CD4-positive, alpha-beta T cell (primary cell): ENCODE data around the gene STRIT1. TPM values are rescaled to one million over a fixed set of nuclear protein-coding genes. Genes with fewer than 3 reads are reported as not detected.

Source experiments
- ATAC-seq: fragments of 200-7000 bp; cut with Tn5 transposase; one replicate; pipeline ENCODE4 v1.10.0; 2022; ENCODE audit warnings: mild to moderate bottlenecking; ENCODE audit not compliant: poor library complexity
- CTCF ChIA-PET: fragments of 350-600 bp; sonication (Branson Sonifier 250); formaldehyde crosslinking; loops from one replicate; lab custom pipeline; 2021; ENCODE audit warnings: antibody characterized with exemption, inconsistent platforms; lab: Charles Lee
- POLR2A ChIA-PET: fragments of 350-600 bp; sonication (Branson Sonifier 250); formaldehyde crosslinking; loops from one replicate; lab custom pipeline; 2021; ENCODE audit warnings: antibody characterized with exemption, inconsistent platforms; lab: Charles Lee
- DNase-seq, 14 experiments: peaks; one replicate each; pipeline ENCODE4 v3.0.0-alpha.2; 2013 to 2020; ENCODE audit warnings: mixed read lengths in 2 of 14
- H3K27ac ChIP-seq, 2 donors: one replicate each; pipeline versions ENCODE4 v1.5.1 to v1.7.0; 2013; ENCODE audit warnings: low read length in 2 of 2, low read depth in 1 of 2, mild to moderate bottlenecking in 1 of 2
- H3K27me3 ChIP-seq, 2 experiments: 1 replicate in 1 of 2; 2 replicates in 1 of 2; pipeline versions ENCODE4 v1.6.1 to v1.7.0; 2013; ENCODE audit warnings: low read length in 2 of 2, control low read depth in 1 of 2, mild to moderate bottlenecking in 1 of 2, moderate library complexity in 1 of 2; ENCODE audit not compliant: insufficient read depth in 2 of 2, control insufficient read depth in 1 of 2
- H3K36me3 ChIP-seq: one replicate; pipeline ENCODE4 v1.6.1; 2013; ENCODE audit warnings: low read length, control low read depth; ENCODE audit not compliant: insufficient read depth
- H3K4me1 ChIP-seq: one replicate; pipeline ENCODE4 v1.6.1; 2013; ENCODE audit warnings: low read length, control low read depth; ENCODE audit not compliant: insufficient read depth
- H3K4me3 ChIP-seq: one replicate; pipeline ENCODE4 v1.5.1; 2013; ENCODE audit warnings: mild to moderate bottlenecking, low read length, moderate library complexity
- H3K9me3 ChIP-seq, 2 experiments: 1 replicate in 1 of 2; 2 replicates in 1 of 2; pipeline versions ENCODE4 v1.6.1 to v1.7.0; 2013; ENCODE audit warnings: low read length in 2 of 2, mild to moderate bottlenecking in 2 of 2, control low read depth in 1 of 2, moderate library complexity in 1 of 2; ENCODE audit not compliant: control insufficient read depth in 1 of 2, insufficient read depth in 1 of 2
- H3K27ac Mint-ChIP-seq: one replicate; pipeline ENCODE4 v1.8.0; 2020; ENCODE audit warnings: mixed read lengths
- H3K27me3 Mint-ChIP-seq: one replicate; pipeline ENCODE4 v1.8.0; 2021; ENCODE audit warnings: mixed read lengths
- H3K36me3 Mint-ChIP-seq: one replicate; pipeline ENCODE4 v1.8.0; 2021; ENCODE audit warnings: low read depth, mixed read lengths
- H3K4me1 Mint-ChIP-seq: one replicate; pipeline ENCODE4 v1.8.0; 2021; ENCODE audit warnings: low read depth, mixed read lengths
- H3K4me3 Mint-ChIP-seq: one replicate; pipeline ENCODE4 v1.8.0; 2020; ENCODE audit warnings: mild to moderate bottlenecking, mixed read lengths
- H3K9me3 Mint-ChIP-seq: one replicate; pipeline ENCODE4 v1.8.0; 2020; ENCODE audit warnings: mixed read lengths
- CTCF ChIP-seq: fragments of 200-600 bp; IDR thresholded peaks from one replicate; pipeline ENCODE4 v1.8.0; 2022; ENCODE audit warnings: antibody characterized with exemption, mild to moderate bottlenecking
- intact Hi-C, 2 experiments: fragments of 100-400 bp; cut with DNase I in 1 of 2; cut with micrococcal nuclease in 1 of 2; formaldehyde crosslinking; loops; one replicate each; pipeline versions ENCODE4 v1.15.1 to v1.9.0; 2023 to 2025; cut with DNase I, micrococcal nuclease
- total RNA-seq, 174 experiments: library from RNA in 2 of 174; stranded (reverse) in 2 of 174; gene quantifications; one replicate each; pipeline ENCODE4 v1.2.3 and lab custom pipeline; 2021 to 2026

Gene STRIT1
- total RNA-seq, 2 experiments from 2014 or later: not detected

GRCh38 chr3:155285936-155286335 is 7.5 kb downstream of the STRIT1 start:
- no peak overlapping the region for H3K4me3 Mint-ChIP-seq
- Histone ChIP-seq H3K4me1 (no peaks in the 10 kb centered on the region), H3K36me3 (no peaks in the 10 kb centered on the region), H3K27me3 (no peaks in the 10 kb centered on the region), H3K27ac (no peak overlapping the region), H3K9me3 (no peaks in the 10 kb centered on the region), H3K4me3 (no peak overlapping the region)
- H3K27me3 Mint-ChIP-seq: no peaks in the 10 kb centered on the region
- no peak for DNase-seq
- ChIA-PET POLR2A (no interaction called here), CTCF (no interaction called here)
- no peaks in the 10 kb centered on the region for H3K9me3 Mint-ChIP-seq
- no peak for ATAC-seq
- H3K36me3 Mint-ChIP-seq: no peaks in the 10 kb centered on the region
- no peak overlapping the region for H3K27ac Mint-ChIP-seq
- H3K4me1 Mint-ChIP-seq: no peaks in the 10 kb centered on the region
- TF ChIP-seq CTCF: no peak
- intact Hi-C loops: no loop called here

GRCh38 chr3:155283092-155284056 is 10.1 kb downstream of the STRIT1 start:
- H3K9me3 Mint-ChIP-seq: peaks cover 4% of the 10 kb centered on the region
- H3K27me3 Mint-ChIP-seq: no peaks in the 10 kb centered on the region
- no peak for ATAC-seq
- Histone ChIP-seq H3K4me3 (no peak overlapping the region), H3K9me3 (peaks cover 0 to 2% of the 10 kb centered on the region in 2 experiments), H3K4me1 (no peaks in the 10 kb centered on the region), H3K27ac (no peak overlapping the region), H3K27me3 (no peaks in the 10 kb centered on the region), H3K36me3 (no peaks in the 10 kb centered on the region)
- no peak overlapping the region for H3K27ac Mint-ChIP-seq
- H3K36me3 Mint-ChIP-seq: no peaks in the 10 kb centered on the region
- DNase-seq: no peak
- TF ChIP-seq CTCF: no peak
- H3K4me3 Mint-ChIP-seq: no peak overlapping the region
- intact Hi-C loops: no loop called here
- CTCF ChIA-PET: no interaction called here
- POLR2A ChIA-PET: no interaction called here
- H3K4me1 Mint-ChIP-seq: no peaks in the 10 kb centered on the region

- no peak for DNase-seq
- H3K27me3 Mint-ChIP-seq: no peaks in the 10 kb centered on the region
- no peaks in the 10 kb centered on the region for H3K27me3 ChIP-seq
- H3K36me3 Mint-ChIP-seq: no peaks in the 10 kb centered on the region
- H3K4me3 ChIP-seq: no peak overlapping the region
- intact Hi-C loops: no loop called here
- peaks cover 0 to 3% of the 10 kb centered on the region in 2 experiments for H3K9me3 ChIP-seq
- no peak for ATAC-seq
- H3K4me1 Mint-ChIP-seq: no peaks in the 10 kb centered on the region
- no peaks in the 10 kb centered on the region for H3K36me3 ChIP-seq
- ChIA-PET CTCF (no interaction called here), POLR2A (no interaction called here)
- H3K27ac Mint-ChIP-seq: no peak overlapping the region
- H3K27ac ChIP-seq: no peak overlapping the region
- no peak overlapping the region for H3K4me3 Mint-ChIP-seq
- no peak for TF ChIP-seq CTCF
- no peaks in the 10 kb centered on the region for H3K4me1 ChIP-seq
- H3K9me3 Mint-ChIP-seq: peaks cover 4% of the 10 kb centered on the region
Measured at GRCh38 chr3:155282385-155283091, 10.9 kb downstream of the STRIT1 start.
